HG03432 (cell line): ENCODE results near the gene SLC2A5.
"Not testable (repeated sequence)": the region's sequence is repeated elsewhere in the genome, so short reads cannot be mapped to it uniquely, and the experiment has no call there.

Experiments
- ATAC-seq: cut with Tn5 transposase; IDR thresholded peaks from one replicate; pipeline ENCODE4 v1.9.1; 2021; ENCODE audit warnings: mild to moderate bottlenecking, moderate library complexity; ENCODE audit not compliant: unreplicated experiment

Gene SLC2A5

GRCh38 chr1:9037476-9038337, 31.7 kb downstream of the SLC2A5 start:
- no peak for ATAC-seq

- no peak for ATAC-seq
Observed at GRCh38 chr1:9035226-9035625, 34.2 kb downstream of the SLC2A5 start.

- no peak for ATAC-seq
Observed at GRCh38 chr1:9033363-9033762, 36.1 kb downstream of the SLC2A5 start.

- ATAC-seq, result no peak
Observed at GRCh38 chr1:9031484-9032259, 37.8 kb downstream of the SLC2A5 start.

- ATAC-seq, result not testable (repeated sequence)
Observed at GRCh38 chr1:9031077-9031476, 38.4 kb downstream of the SLC2A5 start.

GRCh38 chr1:9028921-9029705, 40.3 kb downstream of the SLC2A5 start:
- ATAC-seq, result no peak

GRCh38 chr1:9027307-9027706, 42.1 kb downstream of the SLC2A5 start:
- no peak for ATAC-seq

- ATAC-seq, result no peak
Observed at GRCh38 chr1:9025449-9025848, 44.0 kb downstream of the SLC2A5 start.

GRCh38 chr1:9024837-9025236, 44.6 kb downstream of the SLC2A5 start:
- no peak for ATAC-seq

- ATAC-seq, result no peak
Observed at GRCh38 chr1:9022773-9023172, 46.7 kb downstream of the SLC2A5 start.

- not testable (repeated sequence) for ATAC-seq
Observed at GRCh38 chr1:9022026-9022738, 47.3 kb downstream of the SLC2A5 start.

- ATAC-seq, result no peak
Observed at GRCh38 chr1:9020305-9020704, 49.1 kb downstream of the SLC2A5 start.

GRCh38 chr1:9019896-9020295, 49.5 kb downstream of the SLC2A5 start:
- no peak for ATAC-seq

- ATAC-seq, result no peak
Observed at GRCh38 chr1:9018333-9018732, 51.1 kb downstream of the SLC2A5 start.

GRCh38 chr1:9016455-9016854, 53.0 kb downstream of the SLC2A5 start:
- ATAC-seq, result no peak

- ATAC-seq, result no peak
Observed at GRCh38 chr1:9014475-9015375, 54.7 kb downstream of the SLC2A5 start.

GRCh38 chr1:9013819-9014218, 55.6 kb downstream of the SLC2A5 start:
- ATAC-seq, result no peak

- ATAC-seq, result peak; percentile 48
Observed at GRCh38 chr1:9010781-9011323, 58.6 kb downstream of the SLC2A5 start.
